ENCODE measurements around the gene KLHL29.

DNA sequence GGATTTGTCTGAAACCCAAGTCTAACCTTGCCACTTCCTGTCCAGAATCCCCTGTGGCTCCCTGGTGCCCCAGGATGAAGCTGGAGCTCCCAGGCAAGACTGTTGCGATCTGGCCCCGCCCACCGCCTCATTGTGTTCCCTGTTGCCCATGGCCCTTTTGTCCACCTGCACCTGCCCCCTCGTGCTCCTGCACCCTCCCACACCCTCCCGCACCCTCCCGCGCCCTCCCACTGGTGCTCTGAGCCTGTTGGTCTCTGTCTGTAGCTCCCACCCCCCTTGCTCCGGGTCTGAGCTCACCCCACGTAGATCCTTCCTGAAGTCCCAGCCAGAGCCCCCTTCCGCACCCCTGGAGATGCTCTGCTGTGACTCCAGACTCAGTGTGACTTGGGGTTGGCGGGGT is 297.5 kb downstream of the KLHL29 start:
- TF ChIP-seq CTCF (IDR thresholded peaks at IDR 0.05; ENCODE audit: low read depth, low read length, poor library complexity, severe bottlenecking), result no peak
- TF ChIP-seq EZH2phosphoT487 (IDR thresholded peaks at IDR 0.05; ENCODE audit: borderline replicate concordance, low read length), result no peak
